Left kidney (tissue), 2 donors: ENCODE results near the gene MTHFD1L. TPM values are rescaled to one million over a fixed set of nuclear protein-coding genes. Genes with fewer than 3 reads are reported as not detected.
"Not testable (repeated sequence)": the region's sequence is repeated elsewhere in the genome, so short reads cannot be mapped to it uniquely, and the experiment has no call there.

Experiments used
- DNase-seq: peaks from one replicate; pipeline ENCODE4 v3.0.0-alpha.2; 2013
- polyA plus RNA-seq: library from polyadenylated mRNA; unstranded; fragments of 120-200 nt; gene quantifications from one replicate; pipeline ENCODE4 v1.2.1, GENCODE V29; 2013; ENCODE audit not compliant: insufficient read length

The MTHFD1L gene
- polyA plus RNA-seq, 1 donor, result 15.2 TPM

DNA sequence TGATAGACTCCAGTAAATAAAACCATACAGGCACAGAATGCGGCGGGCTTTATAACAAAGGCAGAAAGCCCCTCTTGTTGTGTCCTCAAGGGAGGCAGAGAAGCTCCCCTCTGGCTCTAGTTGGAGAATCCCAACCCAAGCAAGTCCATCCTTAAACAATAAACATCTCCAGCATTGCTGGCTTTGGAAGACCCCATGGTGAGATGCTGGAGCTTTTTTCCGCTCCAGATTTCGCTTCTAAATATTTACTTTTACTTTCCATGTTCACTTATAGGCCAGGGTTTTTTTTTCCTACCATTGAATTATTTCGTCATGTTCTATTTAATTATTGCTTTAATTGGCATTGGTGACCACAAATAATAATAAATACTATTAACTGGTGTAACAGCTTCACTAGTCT is 176.2 kb downstream of the MTHFD1L start:
- no peak for DNase-seq

DNA sequence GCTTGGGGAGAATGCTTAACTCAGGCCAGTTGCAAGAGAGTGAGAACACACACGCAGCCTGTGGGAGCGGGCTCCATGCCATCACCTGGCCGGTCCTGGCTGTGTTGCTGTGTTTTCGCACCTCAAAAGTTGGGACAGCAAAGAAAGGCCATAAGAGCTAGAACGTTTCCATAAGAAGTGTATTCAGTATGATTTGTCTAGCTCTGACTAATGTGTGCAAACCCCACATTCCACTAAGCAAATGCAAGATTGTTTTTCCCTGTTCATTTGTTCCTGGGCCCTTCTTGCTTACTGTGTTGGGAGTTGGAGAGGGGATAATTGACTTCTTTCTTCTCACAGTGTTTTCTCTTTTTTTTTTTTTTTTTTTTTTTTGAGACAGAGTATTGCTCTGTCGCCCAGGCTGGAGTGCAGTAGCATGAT is 177.4 kb downstream of the MTHFD1L start:
- DNase-seq, result not testable (repeated sequence)

DNA sequence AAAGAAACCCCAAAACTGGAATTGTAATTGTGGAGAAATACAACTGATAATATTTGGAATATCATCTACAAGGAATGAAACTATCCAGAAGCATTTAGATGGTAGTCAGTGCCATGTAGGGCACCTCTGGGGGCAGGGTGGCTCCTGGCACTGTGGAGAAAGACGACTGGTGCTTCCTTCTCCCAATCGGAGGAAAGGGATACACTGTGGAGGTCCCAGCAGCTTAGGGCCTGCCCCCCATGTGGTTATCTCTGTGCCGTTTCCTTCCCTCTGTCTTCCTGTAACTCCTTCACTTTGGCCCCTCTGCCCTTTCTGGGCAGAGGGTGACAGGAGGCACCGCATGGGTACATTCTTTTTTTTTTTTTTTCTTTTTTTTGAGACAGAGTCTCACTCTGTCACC is 178.4 kb downstream of the MTHFD1L start:
- no peak for DNase-seq

DNA sequence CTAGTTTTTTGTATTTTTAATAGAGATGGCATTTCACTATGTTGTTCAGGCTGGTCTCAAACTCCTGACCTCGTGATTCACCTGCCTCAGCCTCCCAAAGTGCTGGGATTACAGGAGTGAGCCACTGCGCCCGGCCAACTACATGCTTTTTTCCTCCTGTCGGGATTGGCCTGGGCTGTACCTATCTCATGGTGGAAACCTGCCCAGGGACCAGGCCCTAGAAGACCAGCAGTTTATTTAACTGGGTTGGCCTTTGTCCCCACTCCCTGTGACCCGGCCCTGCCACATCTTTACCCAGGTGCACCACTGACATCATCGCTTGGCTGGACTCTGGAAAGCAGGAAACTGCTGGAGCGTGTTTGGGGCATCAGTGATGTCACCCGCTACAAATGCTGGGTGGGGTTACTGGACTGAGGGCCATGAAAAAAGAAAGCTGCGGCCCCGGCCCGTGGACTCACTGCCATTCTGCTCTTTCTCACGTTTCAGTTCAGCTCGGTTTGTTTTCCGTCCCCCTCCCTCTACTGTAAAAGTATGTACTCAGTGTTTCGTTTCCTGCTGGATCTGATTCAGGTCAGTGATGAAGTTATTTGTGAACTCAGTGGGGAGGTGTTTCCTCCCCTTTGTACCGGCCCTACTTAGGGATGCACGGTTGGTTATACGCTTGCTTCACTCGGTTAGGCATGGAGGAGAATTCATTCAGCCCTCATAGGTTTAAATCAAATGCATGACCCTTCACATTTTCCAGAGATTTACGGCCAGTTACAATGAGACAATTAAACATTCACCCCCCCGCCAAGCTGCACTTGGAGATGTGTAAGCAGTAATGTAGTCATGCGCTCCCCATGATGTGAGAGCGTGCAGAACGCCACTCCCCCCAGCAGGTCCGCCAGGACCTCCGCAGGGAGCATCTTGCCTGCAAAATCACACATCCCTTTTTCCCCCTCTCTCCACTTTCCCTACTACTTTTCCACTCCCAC is 179.3 kb downstream of the MTHFD1L start:
- peak; percentile 92 for DNase-seq

DNA sequence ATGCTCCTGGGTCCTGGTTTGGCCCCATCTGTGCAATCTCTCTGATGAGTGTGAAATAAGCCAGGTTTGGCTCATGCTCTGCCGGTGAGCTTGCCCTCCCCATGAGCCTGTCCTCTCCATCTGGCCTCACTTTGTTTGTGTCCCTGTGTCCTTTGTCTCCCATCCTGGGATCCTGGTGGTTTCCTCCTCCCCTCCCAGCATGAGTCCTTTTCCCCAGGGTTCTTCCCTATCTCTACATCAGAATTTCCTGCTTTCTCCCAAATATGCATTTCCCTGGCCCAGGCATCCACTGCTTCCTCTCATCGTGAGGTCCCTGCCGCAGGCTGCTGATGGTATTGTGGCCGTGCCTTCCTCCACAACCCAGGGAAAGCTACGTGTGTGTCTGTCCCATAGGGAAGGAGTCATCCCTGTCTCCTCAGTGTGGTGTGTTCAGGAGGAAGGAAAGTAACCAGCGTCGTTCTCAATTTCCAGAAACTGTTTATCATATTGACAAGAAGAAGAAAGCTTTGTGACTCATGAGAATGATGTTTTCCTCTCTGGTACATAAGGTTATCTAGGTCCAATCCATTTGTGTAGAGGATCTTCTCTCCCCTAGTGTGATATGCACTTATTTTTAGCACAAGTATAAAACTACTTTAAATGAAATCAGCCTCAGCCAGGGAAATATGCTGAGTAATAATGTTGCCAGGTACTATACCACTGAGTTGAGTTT is 180.2 kb downstream of the MTHFD1L start:
- DNase-seq, result not testable (repeated sequence)

DNA sequence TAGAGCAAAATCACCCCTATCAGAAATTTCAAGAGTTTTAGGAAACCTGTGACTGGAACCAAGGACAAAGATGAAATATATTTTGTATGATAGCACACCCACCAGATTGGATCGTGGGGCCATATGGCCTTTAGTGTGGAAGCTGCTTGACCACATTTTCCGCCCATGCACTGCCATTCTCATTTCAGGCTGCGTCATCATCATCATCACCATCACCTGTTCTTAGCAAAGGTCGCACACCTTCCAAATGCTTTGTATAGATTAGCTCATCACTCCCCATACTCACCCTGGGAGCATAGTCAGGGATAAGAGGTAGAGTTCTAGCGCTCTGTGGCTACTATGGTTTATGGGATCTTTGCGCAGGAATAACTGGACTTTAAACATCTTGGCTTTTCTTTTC is 185.7 kb downstream of the MTHFD1L start:
- no peak for DNase-seq

DNA sequence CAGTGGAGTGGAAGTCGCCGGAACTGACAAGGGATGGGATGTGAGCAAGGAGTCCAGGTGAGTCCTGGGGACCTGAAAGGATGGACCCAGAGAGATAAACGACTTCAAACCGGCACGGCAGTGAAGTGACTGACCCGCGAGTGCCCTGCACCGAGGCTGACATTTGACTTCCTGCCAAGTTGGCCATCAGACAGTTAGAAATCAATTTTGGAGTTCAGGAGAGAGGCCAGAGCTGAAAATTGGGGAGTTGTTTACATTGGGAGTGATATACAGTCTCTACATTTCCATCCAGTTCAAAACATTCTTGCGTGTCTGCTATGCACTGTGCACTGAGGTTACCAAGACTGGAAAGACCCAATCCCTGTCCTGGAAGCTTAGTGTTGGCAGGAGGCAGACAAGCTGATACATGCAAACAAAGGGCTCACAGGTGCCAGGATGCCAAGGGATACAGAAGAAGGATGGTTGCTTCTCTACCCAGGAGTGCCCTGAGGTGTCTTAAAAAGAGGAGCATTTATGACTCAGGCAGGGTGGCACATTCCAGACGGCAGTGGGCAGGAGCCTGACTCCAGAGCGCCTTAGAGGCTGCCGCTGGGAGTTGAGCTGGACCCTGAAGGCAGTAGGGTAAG is 186.6 kb downstream of the MTHFD1L start:
- DNase-seq, result peak; percentile 61

DNA sequence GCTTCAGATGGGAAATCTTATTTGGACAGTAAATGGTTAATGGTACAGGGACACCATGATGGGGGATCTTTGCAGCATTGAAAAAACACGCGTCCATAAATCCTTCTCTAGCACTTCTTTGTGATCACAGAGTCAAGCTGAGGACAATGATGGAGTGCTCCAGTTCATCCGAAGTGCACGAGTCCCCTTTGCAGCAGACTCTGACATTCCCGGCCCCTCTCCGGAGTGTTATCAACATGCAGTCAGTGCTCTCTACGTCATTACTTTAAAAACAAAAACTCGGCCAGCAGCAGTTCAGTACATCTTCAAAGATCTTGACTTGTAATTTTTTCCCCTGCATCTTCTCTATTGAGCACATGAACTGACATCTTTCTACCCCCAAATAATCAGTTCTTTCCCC is 188.8 kb downstream of the MTHFD1L start:
- DNase-seq, result peak; percentile 83

DNA sequence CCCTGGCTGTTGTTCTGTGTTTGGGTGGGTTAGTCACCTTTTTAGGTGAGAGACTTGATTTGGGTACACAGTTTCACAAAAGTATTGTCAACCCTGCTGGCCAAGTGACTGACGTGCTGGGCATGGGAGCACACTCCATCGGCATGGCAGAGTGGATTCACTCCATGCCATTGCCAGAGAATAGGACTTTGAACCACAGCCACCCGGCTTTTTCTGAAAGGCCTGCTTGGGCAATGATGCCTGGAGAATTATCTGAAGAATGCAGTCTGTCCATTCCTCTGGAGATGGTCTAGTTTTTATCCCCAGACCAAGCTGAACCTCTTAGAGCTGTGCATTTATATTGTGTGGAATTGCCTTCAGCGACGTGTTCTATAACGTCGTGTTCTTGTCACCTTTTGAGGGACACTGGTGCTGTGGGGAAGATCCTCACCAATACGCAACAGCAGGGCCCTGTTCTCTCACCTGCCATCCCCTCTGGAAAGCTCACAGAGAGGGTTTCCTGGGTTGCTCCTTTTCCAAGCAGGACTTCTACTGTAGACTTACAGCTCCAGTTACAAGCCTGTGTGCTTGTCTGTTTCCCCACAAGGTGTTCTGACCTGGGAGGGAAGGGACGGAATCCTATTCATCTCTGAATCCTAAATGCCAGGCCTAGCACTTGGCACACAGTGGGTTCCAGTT is 190.9 kb downstream of the MTHFD1L start:
- no peak for DNase-seq

DNA sequence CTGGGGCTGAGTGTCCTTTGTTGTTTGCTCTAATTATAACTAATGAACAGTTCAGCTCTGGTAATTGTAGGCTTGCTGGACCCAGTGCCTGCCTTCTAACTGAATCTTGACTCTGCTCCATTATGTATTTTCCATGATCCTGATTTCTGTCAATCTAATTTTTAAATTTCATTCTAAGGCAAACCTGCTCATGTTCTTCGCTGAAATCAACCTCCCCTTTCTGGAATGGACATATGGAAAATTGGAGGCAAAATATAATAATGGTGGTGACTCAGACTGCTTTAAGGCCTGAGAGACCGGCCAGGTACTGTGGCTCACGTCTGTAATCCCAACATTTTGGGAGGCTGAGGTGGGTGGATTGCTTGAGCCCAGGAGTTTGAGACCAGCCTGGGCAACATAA is 191.6 kb downstream of the MTHFD1L start:
- DNase-seq, result no peak

DNA sequence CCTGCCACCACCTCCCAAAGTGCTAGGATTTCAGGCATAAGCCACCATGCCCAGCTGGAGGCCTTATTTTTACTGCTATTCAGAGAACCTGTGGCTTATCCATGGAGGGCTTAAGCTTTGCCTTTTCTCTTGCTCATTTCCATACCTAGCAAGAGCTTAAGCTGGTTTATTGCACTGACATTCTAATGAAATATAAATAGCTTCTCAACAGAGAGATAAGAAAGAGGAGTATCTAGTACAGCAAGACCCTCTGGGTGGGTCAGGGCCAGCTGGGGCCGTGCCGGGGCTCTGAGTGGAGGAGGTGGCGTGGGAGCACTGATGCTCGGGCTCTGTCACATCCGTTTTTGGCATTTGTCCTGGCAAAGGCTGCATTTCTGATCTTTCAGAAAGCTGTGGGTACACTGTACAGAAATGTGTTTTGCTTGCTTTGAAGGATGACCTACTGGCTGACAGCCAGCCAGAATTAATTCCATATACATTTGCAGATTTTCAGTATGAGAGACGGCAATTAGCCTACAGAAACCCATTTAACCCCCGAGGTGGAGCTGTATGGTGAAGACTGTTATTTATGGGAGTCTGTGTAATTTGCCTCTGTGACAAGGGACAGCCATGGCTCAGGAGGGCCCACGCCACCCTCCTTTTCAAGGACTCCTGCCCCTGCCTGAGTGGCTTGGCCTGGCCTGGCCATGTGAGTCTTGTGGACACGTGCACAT is 192.7 kb downstream of the MTHFD1L start:
- no peak for DNase-seq

DNA sequence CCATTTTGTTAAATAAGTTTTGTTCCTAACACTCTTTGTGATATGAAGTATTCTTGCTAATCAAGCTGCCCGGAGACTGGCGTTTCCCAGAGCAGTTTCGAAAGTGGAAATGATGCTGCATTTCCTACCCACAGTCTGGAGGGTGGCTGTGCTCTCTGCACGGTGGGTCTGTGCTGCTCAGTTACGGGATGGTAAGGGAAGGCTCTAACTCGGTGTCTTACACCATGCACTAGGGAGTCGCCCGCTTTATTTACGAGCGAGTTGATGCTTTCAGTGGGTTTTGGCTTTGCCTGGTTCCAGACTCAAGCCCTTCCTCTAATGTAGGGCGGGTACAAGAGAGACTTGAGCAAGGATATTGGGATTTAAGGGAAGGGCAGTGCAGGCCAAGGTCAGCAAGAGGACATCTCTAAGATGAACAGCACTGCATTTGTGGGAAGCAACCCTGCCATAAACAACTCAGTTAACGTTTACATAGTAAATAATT is 194.2 kb downstream of the MTHFD1L start:
- peak; percentile 52 for DNase-seq

DNA sequence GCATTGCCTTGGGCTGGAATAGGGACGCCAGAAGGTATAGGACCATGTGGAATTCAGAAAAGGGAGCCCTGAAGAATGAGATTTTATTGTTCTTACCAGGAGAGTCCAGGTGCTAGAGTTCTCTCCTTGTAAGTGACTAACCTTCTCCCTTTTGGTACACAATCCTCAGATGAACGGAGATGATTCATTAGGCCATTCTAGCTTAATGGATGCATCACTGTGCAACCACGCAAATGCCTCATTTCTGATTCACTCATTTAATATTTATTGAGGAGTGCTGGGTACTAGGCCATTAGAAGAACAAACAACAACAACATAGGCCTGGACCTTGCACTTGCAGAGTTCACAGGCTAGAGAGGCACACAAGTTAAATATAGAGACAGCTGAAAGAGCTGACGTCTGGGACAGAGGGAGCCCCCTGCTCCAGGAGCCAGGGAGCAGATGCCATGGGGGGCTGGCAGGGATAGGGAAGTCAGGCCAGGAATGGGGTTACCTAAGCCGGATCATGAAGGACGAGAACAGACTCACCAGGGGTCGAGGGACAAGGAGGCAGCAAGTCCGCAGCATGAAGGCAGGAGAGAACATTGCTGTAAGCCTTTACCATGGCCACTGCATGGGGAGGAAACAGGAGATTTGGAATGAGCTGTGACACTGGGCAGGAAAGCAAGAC is 194.7 kb downstream of the MTHFD1L start:
- DNase-seq, result no peak

DNA sequence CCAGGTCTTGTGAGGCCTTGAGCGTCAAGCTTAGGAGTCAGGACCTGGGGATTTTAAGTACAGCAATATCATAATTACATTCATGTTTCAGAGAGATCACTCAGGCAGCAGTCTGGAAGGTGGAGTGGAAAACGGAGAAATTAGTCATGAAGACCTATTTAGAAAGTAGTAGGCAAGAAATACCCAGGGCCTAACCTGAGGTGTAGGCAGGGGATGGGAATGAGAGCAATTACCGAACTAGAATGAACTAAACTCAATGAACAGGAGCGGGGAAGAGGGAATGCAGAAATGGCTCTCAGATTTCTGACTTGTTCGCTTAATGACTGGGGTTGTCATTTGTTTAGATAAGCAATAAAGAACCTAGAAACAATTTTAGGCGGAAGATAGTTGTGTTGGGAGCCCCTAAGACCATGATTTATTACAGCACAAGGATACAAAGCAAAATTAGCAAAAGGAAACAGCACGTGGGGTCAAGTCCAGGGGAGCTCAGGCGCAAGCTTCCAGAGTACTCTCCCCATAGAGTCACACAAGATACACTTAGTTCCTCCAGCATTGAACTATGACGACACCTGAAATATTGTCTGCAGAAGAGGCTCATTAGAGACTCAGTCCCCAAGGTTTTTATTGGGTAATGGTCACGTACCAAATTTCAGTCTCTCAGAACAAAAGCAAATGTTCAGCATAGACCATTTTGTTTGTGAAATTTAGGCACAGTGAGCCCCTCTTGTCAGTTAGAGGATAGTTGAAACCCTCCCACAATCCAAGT is 195.4 kb downstream of the MTHFD1L start:
- no peak for DNase-seq

DNA sequence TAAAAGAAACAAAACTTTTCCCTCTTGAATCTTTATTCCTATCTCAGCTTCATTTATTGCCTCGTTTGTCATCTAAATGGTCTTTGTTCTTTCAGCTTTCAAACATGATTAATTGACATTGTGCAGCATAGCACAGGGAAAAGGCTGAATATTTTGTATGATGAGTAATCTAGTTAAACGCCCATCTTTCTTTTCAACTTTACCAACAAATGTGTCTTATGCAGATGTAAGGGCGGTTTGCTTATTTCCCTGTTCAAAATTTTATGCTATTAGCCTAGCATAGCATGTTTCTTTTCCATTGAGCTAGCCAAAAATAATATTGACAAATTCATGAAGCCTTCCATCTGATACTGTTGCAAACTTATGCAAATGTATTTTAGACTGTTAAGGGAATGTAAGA is 197.8 kb downstream of the MTHFD1L start:
- DNase-seq, result peak; percentile 79

DNA sequence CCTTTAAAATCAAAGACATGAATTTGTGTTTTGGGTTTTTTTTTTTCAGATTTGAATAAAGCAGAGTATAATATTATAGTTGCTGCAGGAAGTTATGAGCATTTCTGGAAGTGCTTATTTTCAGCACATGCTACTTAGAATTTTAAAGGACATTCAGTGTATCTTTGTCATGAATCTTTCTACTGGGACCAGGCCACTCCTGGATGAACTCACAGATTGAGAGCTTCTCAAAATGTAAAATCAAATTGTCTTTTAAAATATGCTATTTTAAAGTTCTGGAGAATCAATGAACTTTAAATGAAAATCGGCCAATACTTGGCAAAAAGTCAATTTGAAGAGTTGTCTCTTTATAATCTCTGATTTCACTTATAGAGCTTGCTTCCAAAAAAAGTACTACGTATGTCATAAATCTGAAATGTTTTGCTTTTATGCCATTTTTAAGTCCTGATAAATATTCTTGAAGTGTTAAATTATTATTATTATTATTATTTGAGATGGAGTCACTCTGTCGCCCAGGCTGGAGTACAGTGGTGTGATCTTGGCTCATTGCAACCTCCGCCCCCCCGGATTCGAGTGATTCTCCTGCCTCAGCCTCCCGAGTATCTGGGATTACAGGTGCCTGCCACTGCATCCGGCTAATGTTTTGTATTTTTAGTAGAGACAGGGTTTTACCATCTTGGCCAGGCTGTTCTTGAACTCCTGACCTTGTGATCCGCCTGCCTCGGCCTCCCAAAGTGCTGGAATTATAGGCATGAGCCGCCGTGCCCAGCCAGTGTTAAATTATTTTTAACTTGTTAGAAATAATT is 198.5 kb downstream of the MTHFD1L start:
- DNase-seq, result no peak

DNA sequence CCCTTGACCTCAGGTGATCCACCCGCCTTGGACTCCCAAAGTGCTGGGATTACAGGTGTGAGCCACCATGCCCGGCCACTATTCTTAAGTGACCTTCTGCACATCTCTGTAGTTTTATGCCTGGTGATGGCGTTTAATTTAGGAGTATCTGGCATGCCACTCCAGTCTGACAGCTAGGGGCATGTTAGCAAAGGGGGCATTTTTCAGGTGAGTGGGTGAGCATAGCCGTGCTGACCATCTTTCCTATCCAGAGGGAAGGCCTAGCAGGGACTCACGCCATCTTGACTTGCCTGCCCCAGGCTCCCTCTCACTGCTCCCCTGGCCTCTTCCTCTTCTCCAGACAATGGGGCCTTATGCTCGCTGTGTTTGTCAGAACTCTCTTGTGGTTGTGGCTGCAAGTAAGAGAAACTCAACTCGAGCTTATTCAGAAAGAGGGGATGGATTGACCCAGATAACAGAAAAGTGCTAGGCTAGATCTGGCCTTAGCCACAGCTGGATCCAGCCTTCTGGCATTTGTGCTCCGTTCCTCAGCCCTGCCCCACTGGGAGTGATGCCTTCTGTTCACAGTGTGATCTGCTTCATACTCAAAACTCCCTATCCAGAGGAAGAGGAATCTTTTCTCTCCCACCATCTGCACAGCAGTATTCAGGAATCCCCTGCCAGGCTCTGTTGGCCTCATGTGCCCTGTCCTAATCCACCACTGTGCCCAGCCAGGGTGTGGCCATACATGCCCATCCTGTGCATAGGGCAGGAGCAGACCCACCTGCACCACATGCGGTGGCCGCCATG is 199.7 kb downstream of the MTHFD1L start:
- no peak for DNase-seq
